Limb (tissue), 2 donors: Measurements from ENCODE around the gene CPNE6.
"Not testable (repeated sequence)": the region's sequence is repeated elsewhere in the genome, so short reads cannot be mapped to it uniquely, and the experiment has no call there.

ENCODE experiments used
- DNase-seq, 2 donors: peaks; one replicate each; pipeline ENCODE4 v3.0.0-alpha.2; 2016; ENCODE audit errors: extremely low spot score in 2 of 2

The CPNE6 gene

GRCh38 chr14:24071144-24071697 lies at the start of gene CPNE6:
Gene CPNE6 (plus strand): TSS chr14:24071562. CDS start chr14:24072937, 1,375 bp downstream.
- no peak for DNase-seq

DNA sequence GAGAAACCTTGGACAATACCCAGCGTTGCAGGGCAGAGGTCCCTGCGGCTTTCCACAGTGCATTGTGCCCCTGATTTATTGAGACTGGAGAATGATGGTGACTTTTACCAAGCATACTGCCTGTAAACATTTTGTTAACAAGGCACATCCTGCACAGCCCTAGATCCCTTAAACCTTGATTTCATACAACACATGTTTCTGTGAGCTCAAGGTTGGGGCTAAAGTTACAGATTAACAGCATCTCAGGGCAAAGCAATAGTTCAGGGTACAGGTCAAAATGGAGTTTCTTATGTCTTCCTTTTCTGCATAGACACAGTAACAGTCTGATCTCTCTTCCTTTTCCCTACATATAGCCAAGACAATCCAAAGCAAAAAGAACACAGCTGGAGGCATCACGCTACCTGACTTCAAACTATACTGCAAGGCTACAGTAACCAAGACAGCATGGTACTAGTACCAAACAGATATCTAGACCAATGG lies 46.4 kb upstream of the CPNE6 start:
- DNase-seq, result not testable (repeated sequence)

DNA sequence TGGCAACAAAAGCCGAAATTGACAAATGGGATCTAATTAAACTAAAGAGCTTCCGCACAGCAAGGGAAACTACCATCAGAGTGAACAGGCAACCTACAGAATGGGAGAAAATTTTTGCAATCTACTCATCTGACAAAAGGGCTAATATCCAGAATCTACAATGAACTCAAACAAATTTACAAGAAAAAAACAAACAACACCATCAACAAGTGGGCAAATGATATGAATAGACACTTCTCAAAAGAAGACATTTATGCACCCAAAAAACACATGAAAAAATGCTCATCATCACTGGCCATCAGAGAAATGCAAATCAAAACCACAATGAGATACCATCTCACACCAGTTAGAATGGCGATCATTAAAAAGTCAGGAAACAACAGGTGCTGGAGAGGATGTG lies 41.7 kb upstream of the CPNE6 start:
- DNase-seq, result not testable (repeated sequence)

- DNase-seq, result not testable (repeated sequence)
These were observed 40.0 kb upstream of the CPNE6 start for GRCh38 chr14:24031331-24031730.

DNA sequence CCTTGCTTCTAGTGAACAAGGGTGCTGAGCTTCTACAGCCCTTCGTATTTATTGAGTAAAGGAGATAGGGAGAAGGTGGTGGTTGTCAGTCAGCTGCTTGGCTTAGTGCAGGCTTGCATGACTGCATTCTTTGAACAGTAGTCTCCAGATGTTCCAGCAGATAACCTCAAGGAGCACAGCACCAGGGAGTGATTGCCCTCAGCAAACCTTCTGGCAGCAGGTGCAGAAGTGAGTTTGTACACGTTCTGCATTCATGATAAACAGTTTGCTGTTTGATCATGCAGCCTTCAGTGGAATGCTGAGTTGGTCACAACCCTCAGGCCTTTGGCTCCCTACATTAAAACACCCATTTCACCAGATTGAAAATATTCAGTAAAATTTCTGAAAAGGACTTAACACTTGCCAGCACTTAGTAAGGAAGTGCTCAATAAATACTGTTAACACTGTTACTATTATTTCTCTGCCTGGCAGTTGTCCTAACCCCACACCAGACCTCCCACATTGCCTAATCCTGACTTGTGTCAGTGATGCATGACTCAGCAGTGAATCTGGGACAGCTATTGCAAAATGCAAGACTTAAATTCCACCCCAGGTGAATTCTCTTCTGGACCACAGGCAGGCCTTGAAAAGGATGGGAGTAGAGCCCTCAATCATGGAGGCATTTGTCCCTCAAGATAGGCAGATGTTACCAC lies 38.5 kb upstream of the CPNE6 start:
- no peak for DNase-seq

- not testable (repeated sequence) for DNase-seq
These were observed 35.6 kb upstream of the CPNE6 start for GRCh38 chr14:24035769-24036168.

GRCh38 chr14:24036169-24036962 lies 35.0 kb upstream of the CPNE6 start:
- peak; percentile 78 to 88 for DNase-seq

DNA sequence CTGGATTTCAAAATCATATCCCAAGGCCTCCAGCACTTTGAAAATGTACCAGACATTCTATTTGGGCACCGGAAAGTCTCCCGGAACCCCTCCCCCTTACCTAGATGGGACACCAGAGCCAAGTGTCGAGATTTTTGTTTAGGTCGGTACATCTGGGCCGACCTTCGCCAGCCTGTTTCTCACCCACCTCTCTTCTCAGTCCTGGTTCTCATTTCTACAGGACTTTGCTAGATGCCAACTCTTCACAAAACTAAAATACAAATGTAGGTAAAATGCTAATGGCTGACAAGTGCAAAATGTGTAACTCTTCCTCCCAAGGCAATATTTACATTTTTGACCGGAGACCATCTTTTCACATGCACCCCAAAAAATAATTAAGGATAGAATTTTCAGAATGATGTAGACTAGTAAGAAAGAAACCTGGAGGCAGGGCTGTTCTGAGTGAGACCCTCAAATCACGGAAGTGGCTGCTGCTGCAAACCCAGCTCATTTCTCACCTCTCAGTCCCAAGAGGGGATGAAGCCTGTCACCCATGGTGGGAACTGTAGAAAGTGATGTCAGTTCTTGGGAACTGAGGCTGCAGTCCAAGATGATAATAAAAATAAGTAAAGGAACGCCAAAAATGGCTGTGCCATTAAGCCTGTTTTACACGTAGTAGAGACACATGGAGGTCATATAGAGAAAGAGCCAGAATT lies 34.3 kb upstream of the CPNE6 start:
- DNase-seq, result not testable (repeated sequence)

DNA sequence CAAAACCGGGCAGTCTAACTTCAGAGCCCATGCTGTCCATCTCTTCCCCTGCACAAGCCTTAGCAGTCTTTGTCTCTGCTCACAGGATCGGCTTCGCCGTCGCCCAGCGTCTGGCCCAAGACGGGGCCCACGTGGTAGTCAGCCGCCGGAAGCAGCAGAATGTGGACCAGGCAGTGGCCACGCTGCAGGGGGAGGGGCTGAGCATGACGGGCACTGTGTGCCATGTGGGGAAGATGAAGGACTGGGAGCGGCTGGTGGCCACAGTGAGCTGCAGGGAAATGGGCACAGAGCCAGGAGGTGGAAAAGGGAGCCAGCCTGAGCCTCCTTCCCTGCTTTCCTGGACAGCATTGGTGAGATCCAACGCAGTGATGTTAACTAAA lies 33.7 kb upstream of the CPNE6 start:
- no peak for DNase-seq

GRCh38 chr14:24038686-24039085 lies 32.7 kb upstream of the CPNE6 start:
- DNase-seq, result no peak

- DNase-seq, result no peak
These were observed 30.7 kb upstream of the CPNE6 start for GRCh38 chr14:24040692-24041091.

DNA sequence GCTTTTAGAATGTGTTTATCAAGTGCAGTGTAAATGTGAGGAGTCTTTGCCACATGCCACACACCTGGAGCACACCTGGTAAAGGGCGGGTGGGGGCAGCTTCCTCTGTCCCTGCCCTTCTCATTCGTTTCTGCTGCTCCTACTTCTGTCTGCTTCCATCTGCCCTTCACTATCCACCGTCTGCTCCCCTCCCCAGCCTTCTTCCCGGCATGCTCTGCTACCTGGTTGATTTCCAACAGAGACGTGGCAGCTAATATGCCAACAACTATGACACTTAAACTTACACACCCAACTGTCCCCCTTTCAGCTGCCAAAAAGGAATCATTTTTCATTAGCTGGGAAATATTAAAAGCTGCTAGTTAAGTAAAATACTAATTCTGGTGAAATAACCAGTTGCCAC lies 28.6 kb upstream of the CPNE6 start:
- no peak for DNase-seq

DNA sequence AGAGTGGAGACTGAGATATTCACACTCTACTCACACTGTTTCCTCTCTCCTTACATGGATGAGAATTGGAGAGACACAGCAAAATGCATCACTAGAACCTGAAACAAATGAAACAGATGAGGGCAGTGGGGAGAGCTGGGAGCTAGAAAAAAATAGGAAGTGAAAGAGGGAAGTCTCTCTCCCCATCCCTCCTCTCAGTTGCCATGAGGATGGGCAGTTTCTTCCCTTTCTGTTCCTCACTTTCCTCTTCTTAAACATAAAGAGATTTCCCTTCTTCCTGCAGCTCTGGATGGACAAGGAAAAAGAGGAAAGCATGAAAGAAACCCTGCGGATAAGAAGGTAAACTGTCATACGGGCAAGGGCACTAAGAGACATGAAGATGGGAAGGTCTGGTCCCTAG lies 22.4 kb upstream of the CPNE6 start:
- DNase-seq, result not testable (repeated sequence)

DNA sequence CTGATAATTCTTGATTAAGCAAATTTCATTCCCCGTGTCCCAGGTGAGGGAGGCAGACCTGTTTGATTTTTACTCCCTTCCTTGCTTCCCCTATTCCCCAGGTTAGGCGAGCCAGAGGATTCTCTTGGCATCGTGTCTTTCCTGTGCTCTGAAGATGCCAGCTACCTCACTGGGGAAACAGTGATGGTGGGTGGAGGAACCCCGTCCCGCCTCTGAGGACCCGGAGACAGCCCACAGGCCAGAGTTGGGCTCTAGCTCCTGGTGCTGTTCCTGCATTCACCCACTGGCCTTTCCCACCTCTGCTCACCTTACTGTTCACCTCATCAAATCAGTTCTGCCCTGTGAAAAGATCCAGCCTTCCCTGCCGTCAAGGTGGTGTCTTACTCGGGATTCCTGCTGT lies 20.6 kb upstream of the CPNE6 start:
- not testable (repeated sequence) for DNase-seq

DNA sequence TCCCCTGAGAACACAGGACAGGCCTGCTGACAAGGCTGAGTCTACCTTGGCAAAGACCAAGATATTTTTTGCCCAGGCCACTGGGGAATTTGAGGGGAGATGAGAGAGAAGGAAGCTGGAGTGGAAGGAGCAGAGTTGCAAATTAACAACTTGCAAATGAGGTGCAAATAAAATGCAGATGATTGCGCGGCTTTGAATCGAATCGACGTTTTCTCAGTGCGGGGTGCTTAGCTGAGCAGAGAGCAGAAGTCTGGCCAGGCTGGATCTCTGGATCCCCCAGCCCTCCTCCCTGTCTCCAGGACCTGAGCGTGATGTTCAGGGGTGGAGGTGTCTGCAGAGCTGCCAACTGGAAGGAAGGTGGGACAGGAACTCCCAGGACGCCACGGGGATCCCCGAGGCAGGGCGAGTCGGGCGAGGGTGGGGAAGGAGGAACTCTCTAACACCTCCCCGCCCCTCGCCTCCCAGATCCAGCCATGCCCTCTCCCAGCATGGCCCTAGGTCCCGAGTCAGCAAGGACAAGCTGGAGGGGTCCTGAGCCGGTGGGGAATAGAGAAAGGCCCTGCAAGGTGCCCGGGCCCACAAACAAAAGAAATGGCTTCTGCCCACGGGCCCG lies 20.1 kb upstream of the CPNE6 start:
- DNase-seq, result no peak

- peak; percentile 54 to 86 for DNase-seq
These were observed 19.3 kb upstream of the CPNE6 start, which contains the start of gene CARMIL3 for GRCh38 chr14:24051789-24052655. Gene CARMIL3 (plus strand): TSS chr14:24052009. CDS start chr14:24052154, 145 bp downstream.

GRCh38 chr14:24052656-24053547 lies 18.5 kb upstream of the CPNE6 start:
- DNase-seq, result no peak

GRCh38 chr14:24053548-24054323 lies 17.6 kb upstream of the CPNE6 start:
- no peak for DNase-seq

GRCh38 chr14:24054324-24054641 lies 17.1 kb upstream of the CPNE6 start:
- DNase-seq, result no peak
